ENCODE results near the gene CREM. TPM values are rescaled to one million over a fixed set of nuclear protein-coding genes. Genes with fewer than 3 reads are reported as not detected.

CREM gene
- total RNA-seq, 1 donor from 2014 or later: 42.8 TPM

GRCh38 chr10:35132727-35133126, 6.1 kb downstream of the CREM start:
- Mint-ChIP-seq H3K27ac (ENCODE audit: unreplicated experiment) (no peak overlapping the region), H3K36me3 (ENCODE audit: low read depth, unreplicated experiment) (no peaks in the 10 kb centered on the region), H3K9me3 (ENCODE audit: unreplicated experiment) (no peaks in the 10 kb centered on the region), H3K27me3 (ENCODE audit: unreplicated experiment) (peaks cover 9% of the 10 kb centered on the region), H3K4me1 (ENCODE audit: unreplicated experiment) (peaks cover 5% of the 10 kb centered on the region), H3K4me3 (ENCODE audit: unreplicated experiment) (no peak overlapping the region)
- no peak for DNase-seq (ENCODE audit: low spot score)
- TF ChIP-seq, protein P1, sequence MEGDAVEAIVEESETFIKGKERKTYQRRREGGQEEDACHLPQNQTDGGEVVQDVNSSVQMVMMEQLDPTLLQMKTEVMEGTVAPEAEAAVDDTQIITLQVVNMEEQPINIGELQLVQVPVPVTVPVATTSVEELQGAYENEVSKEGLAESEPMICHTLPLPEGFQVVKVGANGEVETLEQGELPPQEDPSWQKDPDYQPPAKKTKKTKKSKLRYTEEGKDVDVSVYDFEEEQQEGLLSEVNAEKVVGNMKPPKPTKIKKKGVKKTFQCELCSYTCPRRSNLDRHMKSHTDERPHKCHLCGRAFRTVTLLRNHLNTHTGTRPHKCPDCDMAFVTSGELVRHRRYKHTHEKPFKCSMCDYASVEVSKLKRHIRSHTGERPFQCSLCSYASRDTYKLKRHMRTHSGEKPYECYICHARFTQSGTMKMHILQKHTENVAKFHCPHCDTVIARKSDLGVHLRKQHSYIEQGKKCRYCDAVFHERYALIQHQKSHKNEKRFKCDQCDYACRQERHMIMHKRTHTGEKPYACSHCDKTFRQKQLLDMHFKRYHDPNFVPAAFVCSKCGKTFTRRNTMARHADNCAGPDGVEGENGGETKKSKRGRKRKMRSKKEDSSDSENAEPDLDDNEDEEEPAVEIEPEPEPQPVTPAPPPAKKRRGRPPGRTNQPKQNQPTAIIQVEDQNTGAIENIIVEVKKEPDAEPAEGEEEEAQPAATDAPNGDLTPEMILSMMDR (IDR thresholded peaks at IDR 0.05; ENCODE audit: unreplicated experiment): no peak

DNA sequence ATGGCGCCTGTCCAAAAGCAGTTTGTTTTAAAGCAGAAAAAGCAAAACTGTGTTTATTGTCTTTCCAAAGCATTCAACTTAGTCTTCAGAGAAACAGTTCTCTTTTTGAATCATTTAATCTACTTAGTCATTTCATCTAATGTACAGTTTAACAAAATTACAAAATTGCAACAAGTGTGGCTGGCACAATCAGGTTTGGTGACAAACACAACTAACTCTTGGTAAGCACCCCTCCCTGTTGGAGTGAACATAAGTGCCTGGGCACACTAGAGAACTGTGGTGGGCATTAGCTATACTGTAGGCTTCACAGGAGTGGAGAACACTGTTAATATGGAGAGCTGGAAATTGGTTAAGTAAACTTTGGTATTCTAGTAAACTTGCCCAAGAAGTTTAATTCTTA, 6.9 kb downstream of the CREM start:
- Mint-ChIP-seq H3K9me3 (ENCODE audit: unreplicated experiment) (no peaks in the 10 kb centered on the region), H3K4me1 (ENCODE audit: unreplicated experiment) (no peaks in the 10 kb centered on the region), H3K36me3 (ENCODE audit: low read depth, unreplicated experiment) (no peaks in the 10 kb centered on the region), H3K27me3 (ENCODE audit: unreplicated experiment) (peaks cover 2% of the 10 kb centered on the region), H3K4me3 (ENCODE audit: unreplicated experiment) (no peak overlapping the region), H3K27ac (ENCODE audit: unreplicated experiment) (no peak overlapping the region)
- TF ChIP-seq, protein P1 (IDR thresholded peaks at IDR 0.05; ENCODE audit: unreplicated experiment): no peak
- no peak for DNase-seq (ENCODE audit: low spot score)

GRCh38 chr10:35135861-35136260, 9.2 kb downstream of the CREM start:
- DNase-seq (ENCODE audit: low spot score): no peak
- TF ChIP-seq, protein P1 (IDR thresholded peaks at IDR 0.05; ENCODE audit: unreplicated experiment): no peak
- Mint-ChIP-seq H3K36me3 (ENCODE audit: low read depth, unreplicated experiment) (no peaks in the 10 kb centered on the region), H3K9me3 (ENCODE audit: unreplicated experiment) (no peaks in the 10 kb centered on the region), H3K27ac (ENCODE audit: unreplicated experiment) (no peak overlapping the region), H3K27me3 (ENCODE audit: unreplicated experiment) (no peaks in the 10 kb centered on the region), H3K4me3 (ENCODE audit: unreplicated experiment) (no peak overlapping the region), H3K4me1 (ENCODE audit: unreplicated experiment) (no peaks in the 10 kb centered on the region)

- H3K27me3 Mint-ChIP-seq (ENCODE audit: unreplicated experiment): no peaks in the 10 kb centered on the region
- TF ChIP-seq, protein P1 (IDR thresholded peaks at IDR 0.05; ENCODE audit: unreplicated experiment): no peak
- H3K4me1 Mint-ChIP-seq (ENCODE audit: unreplicated experiment): no peaks in the 10 kb centered on the region
- H3K27ac Mint-ChIP-seq (ENCODE audit: unreplicated experiment): no peak overlapping the region
- H3K36me3 Mint-ChIP-seq (ENCODE audit: low read depth, unreplicated experiment): no peaks in the 10 kb centered on the region
- no peak for DNase-seq (ENCODE audit: low spot score)
- H3K9me3 Mint-ChIP-seq (ENCODE audit: unreplicated experiment): no peaks in the 10 kb centered on the region
- no peak overlapping the region for H3K4me3 Mint-ChIP-seq (ENCODE audit: unreplicated experiment)
These were observed 9.7 kb downstream of the CREM start for GRCh38 chr10:35136263-35136815.

DNA sequence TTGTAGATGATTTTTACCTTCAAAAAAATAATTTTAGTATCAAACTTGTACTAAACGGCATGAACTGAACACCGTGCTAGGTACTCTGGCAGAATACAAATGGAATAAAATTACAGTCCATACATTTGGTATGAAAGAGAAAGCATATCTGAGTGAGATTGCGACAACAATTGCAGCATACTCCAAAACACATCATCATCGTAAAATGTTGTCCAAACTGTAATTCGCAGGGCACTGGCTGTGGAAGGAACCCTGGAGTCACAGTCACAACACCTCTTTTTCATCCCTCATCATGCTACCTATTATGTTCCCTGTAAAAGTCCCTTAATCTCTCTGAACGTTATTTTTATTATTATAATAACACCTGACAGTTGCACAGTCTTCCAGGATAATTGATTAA, 13.5 kb downstream of the CREM start:
- no peaks in the 10 kb centered on the region for H3K36me3 Mint-ChIP-seq (ENCODE audit: low read depth, unreplicated experiment)
- H3K27ac Mint-ChIP-seq (ENCODE audit: unreplicated experiment): no peak overlapping the region
- H3K4me1 Mint-ChIP-seq (ENCODE audit: unreplicated experiment): no peaks in the 10 kb centered on the region
- H3K4me3 Mint-ChIP-seq (ENCODE audit: unreplicated experiment): no peak overlapping the region
- DNase-seq (ENCODE audit: low spot score): no peak
- TF ChIP-seq, protein P1 (IDR thresholded peaks at IDR 0.05; ENCODE audit: unreplicated experiment): no peak
- H3K9me3 Mint-ChIP-seq (ENCODE audit: unreplicated experiment): no peaks in the 10 kb centered on the region
- no peaks in the 10 kb centered on the region for H3K27me3 Mint-ChIP-seq (ENCODE audit: unreplicated experiment)

All from endothelial cell (in vitro differentiated cells).